SK-N-MC (cell line): ENCODE measurements around the gene PTPRM.

Experiments
- EZH2 ChIP-seq: fragments of 200-600 bp; sonication (generic); IDR thresholded peaks from one replicate; pipeline ENCODE4 v1.6.1; 2017; ENCODE audit warnings: antibody characterized with exemption
- FOXP2 ChIP-seq: optimal IDR thresholded peaks from 2 replicates; pipeline ENCODE3; 2011; ENCODE audit warnings: mild to moderate bottlenecking, moderate library complexity; ENCODE audit not compliant: insufficient read depth; ENCODE audit errors: extremely low read length, control extremely low read depth
- POLR2AphosphoS5 ChIP-seq: IDR thresholded peaks from 2 replicates; pipeline ENCODE4 v1.6.1; 2012; ENCODE audit warnings: mild to moderate bottlenecking, low read depth, low read length, borderline replicate concordance

DNA sequence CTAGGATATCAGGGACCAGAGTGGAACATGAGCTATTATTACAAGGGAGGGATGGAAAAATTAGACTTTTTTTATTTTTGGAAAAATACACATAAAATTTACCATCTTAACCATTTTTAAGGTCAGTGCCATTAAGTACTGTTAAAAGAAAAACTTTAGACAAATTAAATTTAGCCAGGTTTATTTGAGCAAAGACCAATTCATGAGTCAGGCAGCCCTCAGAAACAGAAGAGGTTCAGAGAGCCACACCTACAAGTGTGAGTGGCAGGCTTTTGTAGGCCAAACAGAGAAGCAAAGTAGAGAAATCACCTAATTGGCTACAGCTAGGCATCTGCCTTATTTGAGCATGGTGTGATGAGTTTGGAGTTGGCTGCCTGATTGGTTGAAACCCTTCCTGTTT, 740.8 kb downstream of the PTPRM start:
- TF ChIP-seq POLR2AphosphoS5 (no peak), EZH2 (no peak), FOXP2 (no peak)
